Stimulated activated CD8-positive, alpha-beta memory T cell treated with anti-CD3 and anti-CD28 coated beads, Interleukin-7, amount 100 ng/mL, for 24 hours (primary cell): ENCODE measurements around the gene SLC7A5.
"Not testable (repeated sequence)": the region's sequence is repeated elsewhere in the genome, so short reads cannot be mapped to it uniquely, and the experiment has no call there.

Experiments
- DNase-seq: peaks from one replicate; pipeline ENCODE4 v3.0.0-alpha.2; 2020; ENCODE audit warnings: low read depth

Gene SLC7A5

GRCh38 chr16:87794485-87795078 lies 74.7 kb downstream of the SLC7A5 start:
- DNase-seq, result no peak

GRCh38 chr16:87792205-87792565 lies 77.1 kb downstream of the SLC7A5 start:
- no peak for DNase-seq

DNA sequence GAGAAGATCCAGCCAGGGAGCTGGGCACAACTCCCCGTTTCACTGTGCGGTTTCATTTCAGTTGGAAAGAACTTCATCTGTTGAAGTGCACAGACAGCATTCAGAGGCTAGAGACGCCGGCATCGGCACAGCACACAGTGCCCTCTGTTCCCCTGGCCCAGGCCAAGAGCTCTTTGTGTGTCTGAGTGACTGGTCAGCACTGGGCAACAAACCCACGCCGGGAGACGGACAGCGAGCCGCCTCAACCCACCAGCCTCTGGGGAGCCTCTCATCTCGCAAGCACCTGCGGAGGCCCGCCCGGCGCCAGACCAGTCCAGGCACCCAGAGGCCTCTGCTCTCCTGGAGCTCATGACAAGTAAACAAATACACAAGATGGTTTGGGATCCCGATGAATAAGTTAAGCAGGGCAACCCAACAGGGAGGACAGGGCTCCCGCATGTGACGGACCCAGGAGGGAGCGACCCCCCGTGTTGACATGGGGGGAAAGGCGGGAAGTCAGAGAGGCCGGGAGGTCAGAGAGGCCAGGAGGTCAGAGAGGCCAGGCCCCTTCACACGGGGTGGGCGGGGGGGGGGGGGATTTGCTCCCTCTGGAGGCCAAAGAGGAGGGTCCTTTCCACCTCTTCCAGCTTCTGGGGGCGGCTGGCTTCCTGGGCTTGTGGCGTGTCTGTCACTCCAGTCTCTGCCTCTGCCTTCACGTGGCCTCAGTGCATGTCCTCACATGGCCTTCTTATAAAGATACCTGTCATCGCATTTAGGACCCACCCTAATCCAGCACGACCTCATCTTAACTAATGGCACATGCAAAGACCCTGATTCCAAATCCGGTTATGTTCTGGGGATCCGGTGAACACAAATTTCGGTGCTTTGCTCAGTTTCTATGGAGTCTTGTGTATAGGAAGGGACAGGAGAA lies 77.8 kb downstream of the SLC7A5 start:
- DNase-seq, result no peak

DNA sequence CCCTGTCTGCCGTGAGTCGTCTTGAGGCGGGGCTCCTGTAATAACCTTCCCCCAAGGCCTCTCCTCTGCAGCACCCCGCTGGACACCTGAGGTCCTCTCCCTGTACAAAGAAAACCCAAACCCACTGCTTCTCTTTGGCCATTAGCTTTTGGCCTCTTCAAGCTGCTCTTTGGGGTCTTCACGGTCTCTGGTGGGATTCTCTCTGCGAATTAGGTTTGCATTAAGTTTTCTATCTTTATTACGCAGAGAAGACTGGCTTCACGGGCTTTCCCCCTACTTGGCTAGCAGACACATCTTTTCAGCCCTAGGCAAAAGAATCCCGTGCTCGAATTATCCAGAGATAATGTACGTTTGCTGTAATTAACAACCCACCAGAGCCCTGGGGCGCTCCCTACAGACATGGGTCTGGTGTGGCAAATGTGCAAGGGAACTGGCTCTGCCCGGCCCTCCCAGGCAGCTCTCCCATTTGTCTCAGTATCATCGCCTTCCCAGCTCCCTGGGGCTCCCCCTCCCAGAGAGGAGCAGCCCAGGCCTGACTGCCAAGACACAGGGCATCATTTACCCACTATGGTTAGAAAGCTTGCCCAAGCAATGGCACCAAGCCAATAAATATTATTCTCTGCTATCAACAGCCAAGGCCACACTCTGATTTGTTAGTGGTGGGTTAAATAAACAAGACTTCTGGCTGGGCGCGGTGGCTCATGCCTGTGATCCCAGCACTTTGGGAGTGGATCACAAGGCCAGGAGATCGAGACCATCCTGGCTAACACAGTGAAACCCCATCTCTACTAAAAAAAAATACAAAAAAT lies 78.8 kb downstream of the SLC7A5 start:
- DNase-seq, result no peak

DNA sequence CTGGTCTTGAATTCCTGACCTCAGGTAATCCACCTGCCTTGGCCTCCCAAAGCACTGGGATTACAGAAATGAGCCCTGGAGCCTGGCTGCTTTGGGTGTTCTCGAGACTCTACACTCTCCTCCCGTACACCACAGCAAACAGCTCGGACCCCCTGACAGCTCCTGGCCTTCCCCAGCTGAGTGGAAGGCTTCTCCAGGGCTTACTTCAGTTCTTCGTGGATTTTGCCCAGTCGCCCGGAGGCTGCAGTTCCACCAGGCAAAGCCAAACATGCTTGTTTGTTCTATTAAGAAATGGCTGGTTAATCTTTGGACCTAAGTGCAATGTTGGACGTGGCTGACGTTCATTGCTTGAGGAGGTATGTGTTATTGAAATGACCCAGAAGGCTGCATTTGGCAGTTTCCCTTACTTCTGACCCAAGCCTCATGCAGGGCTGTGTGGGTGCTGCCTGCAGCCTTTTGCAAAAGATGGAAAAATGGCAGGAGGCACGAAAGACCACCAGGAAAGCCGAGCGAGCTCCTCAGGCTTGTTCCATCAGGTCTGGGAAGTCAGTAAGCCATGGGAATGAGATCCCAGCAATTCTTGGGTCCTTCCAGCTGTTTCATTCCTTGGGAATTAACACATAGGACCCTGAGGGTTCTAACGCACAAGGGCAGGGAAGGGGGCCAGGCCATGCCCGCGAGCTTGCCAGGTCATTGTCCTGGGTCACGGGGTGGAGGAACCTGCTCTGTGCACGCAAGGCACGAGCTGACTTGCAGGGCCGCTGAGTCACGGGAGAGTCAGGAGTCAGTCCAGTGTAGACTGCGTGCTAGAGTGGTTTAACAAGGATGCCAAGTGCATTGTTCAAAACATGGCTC lies 79.6 kb downstream of the SLC7A5 start:
- DNase-seq, result no peak

GRCh38 chr16:87788730-87789436 lies 80.4 kb downstream of the SLC7A5 start:
- not testable (repeated sequence) for DNase-seq

DNA sequence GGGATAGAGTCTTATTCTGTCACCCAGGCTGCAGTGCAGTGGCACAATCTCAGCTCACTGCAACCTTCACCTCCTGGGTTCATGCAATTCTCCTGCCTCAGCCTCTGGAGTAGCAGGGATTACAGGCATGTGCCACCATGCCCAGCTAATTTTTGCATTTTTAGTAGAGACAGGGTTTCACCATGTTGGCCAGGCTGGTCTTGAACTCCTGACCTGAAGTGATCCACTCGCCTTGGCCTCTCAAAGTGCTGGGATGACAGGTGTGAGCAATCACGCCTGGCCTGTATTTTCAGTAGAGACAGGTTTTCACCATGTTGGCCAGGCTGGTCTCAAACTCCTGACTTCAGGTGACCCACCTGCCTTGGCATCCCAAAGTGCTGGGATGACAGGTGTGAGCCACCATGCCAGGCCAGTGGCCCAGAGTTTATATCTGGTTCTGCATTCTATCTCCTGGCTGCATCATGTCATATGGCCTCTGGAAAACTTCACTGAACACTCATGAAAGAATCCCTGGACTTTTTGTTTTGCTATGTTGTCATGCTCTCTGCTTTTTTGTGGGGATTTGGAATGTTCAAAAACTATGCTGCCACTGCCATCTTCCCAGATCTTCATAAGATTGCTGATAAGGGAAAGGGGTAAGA lies 81.7 kb downstream of the SLC7A5 start:
- not testable (repeated sequence) for DNase-seq

DNA sequence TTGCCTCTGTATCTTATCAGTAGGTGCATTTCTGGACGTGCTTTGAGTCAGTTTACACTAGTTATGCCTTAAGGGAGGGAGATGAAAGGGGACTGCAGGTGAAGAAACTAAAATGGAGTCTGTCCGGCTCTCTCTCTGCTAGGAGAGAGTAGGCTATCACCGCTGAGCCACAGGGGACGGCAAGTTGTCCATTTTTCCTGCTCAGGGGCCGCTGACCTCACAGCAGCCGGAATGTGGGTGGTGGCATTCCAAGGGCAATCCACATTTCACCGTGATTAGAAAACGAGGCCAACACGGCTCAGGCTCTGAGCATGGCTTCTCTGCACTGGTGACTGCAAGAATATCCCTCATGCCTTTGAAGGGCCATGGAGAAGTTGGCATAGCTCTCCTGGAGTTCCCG lies 84.5 kb downstream of the SLC7A5 start:
- DNase-seq, result no peak

DNA sequence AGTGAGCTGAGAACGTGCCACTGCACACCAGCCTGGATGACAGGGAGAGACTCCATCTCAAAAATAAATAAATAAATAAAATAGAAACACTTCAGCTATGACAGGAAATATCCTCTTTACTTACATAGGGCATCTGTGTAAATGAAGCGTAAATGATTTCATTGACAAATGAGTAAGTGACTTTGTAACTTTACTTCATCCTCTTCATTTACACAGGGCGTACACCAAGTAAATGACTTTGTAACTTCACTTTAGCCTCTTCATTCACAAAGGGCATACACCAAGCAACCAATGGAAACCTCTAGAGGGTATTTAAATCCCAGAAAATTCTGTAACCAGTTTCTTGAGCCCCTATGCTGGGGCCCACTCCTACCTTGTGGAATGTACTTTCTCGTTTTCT lies 87.3 kb downstream of the SLC7A5 start:
- DNase-seq, result no peak

DNA sequence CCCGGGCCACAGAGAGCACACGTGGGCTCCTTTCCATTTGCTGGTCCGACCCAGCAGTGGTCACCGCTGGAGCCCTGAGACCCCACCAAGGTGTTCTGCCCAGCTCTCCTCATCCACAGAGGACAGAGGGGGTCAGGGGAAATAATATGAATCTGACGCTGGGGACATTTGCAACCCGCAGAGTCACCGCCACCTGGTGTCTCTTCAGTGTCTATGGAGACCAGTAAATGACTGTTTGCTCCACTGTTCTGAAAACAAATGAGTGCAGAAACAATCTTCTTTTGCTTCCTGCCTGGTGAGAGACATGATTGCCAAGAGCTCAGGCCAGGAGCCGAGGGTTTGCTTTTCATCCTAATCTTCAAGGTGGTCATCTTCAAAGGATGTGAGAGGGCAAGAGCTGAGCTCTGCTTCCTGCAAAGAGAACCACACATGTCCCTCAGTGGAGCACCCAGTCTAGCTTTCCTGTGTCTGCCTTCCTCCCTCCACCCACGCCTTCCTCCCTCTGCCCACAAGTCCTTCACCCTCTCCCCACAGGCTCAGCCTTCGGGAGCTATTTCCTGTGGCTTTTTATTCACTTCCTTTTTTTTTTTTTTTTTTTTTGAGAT lies 88.8 kb downstream of the SLC7A5 start:
- DNase-seq, result no peak
